AG04450 (cell line): ENCODE measurements around the gene C22orf31. TPM values are rescaled to one million over a fixed set of nuclear protein-coding genes. Genes with fewer than 3 reads are reported as not detected.

Experiments
- CTCF ChIA-PET: fragments of 300-600, 350-600 bp; formaldehyde crosslinking; extraction: SDS; loops from one replicate; lab custom pipeline; 2022; ENCODE audit warnings: antibody characterized with exemption, inconsistent platforms; lab: Charles Lee
- POLR2A ChIA-PET: fragments of 350-600 bp; formaldehyde crosslinking; extraction: SDS; loops from one replicate; lab custom pipeline; 2021; ENCODE audit warnings: antibody characterized with exemption, inconsistent platforms; lab: Yijun Ruan, JAX
- DNase-seq: peaks from one replicate; pipeline ENCODE4 v3.0.0-alpha.2; 2011; ENCODE audit warnings: low read depth, low spot score
- H3K27ac ChIP-seq: one replicate; pipeline ENCODE4 v1.5.1; 2012; ENCODE audit warnings: low read depth, low read length, control low read depth
- H3K27me3 ChIP-seq: one replicate; pipeline ENCODE4 v1.6.0; 2012; ENCODE audit warnings: low read length; ENCODE audit not compliant: control insufficient read depth, insufficient read depth
- H3K4me3 ChIP-seq: 2 replicates; pipeline ENCODE4 v1.5.1; 2011; ENCODE audit warnings: mild to moderate bottlenecking, low read depth, low read length, control low read depth
- H3K9me3 ChIP-seq: 2 replicates; pipeline ENCODE4 v1.5.1; 2012; ENCODE audit warnings: low read length; ENCODE audit not compliant: control insufficient read depth, insufficient read depth
- CTCF ChIP-seq: IDR thresholded peaks from 2 replicates; pipeline ENCODE4 v1.5.1; 2011; ENCODE audit warnings: low read depth, low read length, control low read depth, inconsistent platforms
- polyA plus RNA-seq: library from polyadenylated mRNA; depleted of rRNA; stranded (reverse); fragments of >200 nt; gene quantifications from 2 replicates; pipeline ENCODE4 v1.2.3, GENCODE V29; 2011

The C22orf31 gene
- polyA plus RNA-seq, 1 experiment = 0.11 TPM

GRCh38 chr22:29056472-29056871 lies 5.2 kb downstream of the C22orf31 start:
- DNase-seq = no peak
- TF ChIP-seq CTCF = no peak
- H3K9me3 ChIP-seq = no peaks in the 10 kb centered on the region
- H3K27ac ChIP-seq = no peak overlapping the region
- POLR2A ChIA-PET = no interaction called here
- H3K27me3 ChIP-seq = peaks cover 2% of the 10 kb centered on the region
- CTCF ChIA-PET = interaction anchor here (1.3 to 1.8 kb wide), 2 partner anchors 15 to 189 kb away, joined by 4 to 9 read pairs; no protein-coding TSS in a partner anchor
- H3K4me3 ChIP-seq = no peak overlapping the region

- CTCF ChIA-PET = interaction anchor here (0.6 to 1.8 kb wide), 4 partner anchors 10 to 190 kb away, joined by 3 to 9 read pairs (median 4); no protein-coding TSS in a partner anchor
- no peak for TF ChIP-seq CTCF
- H3K4me3 ChIP-seq = no peak overlapping the region
- no peaks in the 10 kb centered on the region; the same call in 1 of the 2 replicates for H3K9me3 ChIP-seq
- POLR2A ChIA-PET = no interaction called here
- DNase-seq = no peak
- H3K27ac ChIP-seq = no peak overlapping the region
- peaks cover 1% of the 10 kb centered on the region for H3K27me3 ChIP-seq
Observed at GRCh38 chr22:29055192-29055830, 6.3 kb downstream of the C22orf31 start.

GRCh38 chr22:29054251-29054767 lies 7.3 kb downstream of the C22orf31 start:
- no peaks in the 10 kb centered on the region; the same call in 1 of the 2 replicates for H3K9me3 ChIP-seq
- no peak for TF ChIP-seq CTCF
- POLR2A ChIA-PET = no interaction called here
- H3K4me3 ChIP-seq = no peak overlapping the region
- DNase-seq = no peak
- CTCF ChIA-PET = interaction anchor here (0.7 to 1.3 kb wide), 3 partner anchors 11 to 198 kb away, joined by 3 to 5 read pairs (median 4); no protein-coding TSS in a partner anchor
- H3K27me3 ChIP-seq = no peaks in the 10 kb centered on the region
- H3K27ac ChIP-seq = no peak overlapping the region

DNA sequence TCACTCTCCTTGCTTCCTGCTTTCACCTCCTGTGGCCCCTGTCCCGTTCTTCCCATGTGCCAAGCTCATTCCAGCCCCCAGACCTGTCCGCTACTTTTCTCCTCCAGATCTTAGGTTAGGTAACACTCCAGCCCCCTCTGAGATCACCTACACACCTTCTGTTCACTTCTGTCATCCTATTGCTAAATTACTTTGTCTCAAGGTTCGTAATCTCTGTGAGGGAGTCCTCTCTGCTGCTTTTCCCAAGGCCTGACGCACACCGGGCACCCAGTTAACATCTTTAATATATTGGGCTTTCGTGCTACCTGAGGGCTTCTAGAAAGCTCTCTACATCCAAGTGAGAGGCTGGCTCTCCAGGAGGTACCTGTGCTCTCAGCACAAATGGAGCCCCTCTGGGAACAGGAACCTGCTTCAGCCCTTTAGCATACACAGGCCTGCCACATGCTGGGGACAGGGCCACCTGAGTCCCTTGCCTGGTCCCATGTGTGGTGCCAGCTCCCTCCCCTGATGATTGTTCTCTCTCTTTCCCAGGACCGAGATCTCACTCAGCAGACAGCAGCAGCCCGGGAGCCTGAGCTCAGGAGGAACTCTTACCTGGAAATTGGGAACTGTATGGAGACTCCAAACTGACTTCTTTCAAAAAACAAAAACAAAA lies 8.5 kb downstream of the C22orf31 start:
- no peak overlapping the region for H3K4me3 ChIP-seq
- no peaks in the 10 kb centered on the region for H3K27me3 ChIP-seq
- no peak overlapping the region for H3K27ac ChIP-seq
- ChIA-PET CTCF (interaction anchor here (0.6 to 1.3 kb wide), 3 partner anchors 13 to 80 kb away, joined by 3 to 5 read pairs (median 5); no protein-coding TSS in a partner anchor), POLR2A (no interaction called here)
- no peak for DNase-seq
- TF ChIP-seq CTCF = no peak
- H3K9me3 ChIP-seq = no peaks in the 10 kb centered on the region; the same call in 1 of the 2 replicates
